A673 (cell line): ENCODE data around the gene SPNS1.

ENCODE experiments used
- CTCF ChIP-seq: fragments of 300-800, 200-600 bp; sonication (generic); conservative IDR thresholded peaks from 2 replicates; pipeline ENCODE4 v1.5.1; 2017; ENCODE audit warnings: low read depth, mild to moderate bottlenecking, antibody characterized with exemption, low read length, moderate library complexity, mixed read lengths
- EZH2 ChIP-seq: fragments of 200-600 bp; sonication (generic); IDR thresholded peaks from 2 replicates; pipeline ENCODE4 v1.6.1; 2017; ENCODE audit warnings: borderline replicate concordance, low read depth, mild to moderate bottlenecking, mixed read lengths, antibody characterized with exemption, low read length; ENCODE audit not compliant: poor library complexity, severe bottlenecking

DNA sequence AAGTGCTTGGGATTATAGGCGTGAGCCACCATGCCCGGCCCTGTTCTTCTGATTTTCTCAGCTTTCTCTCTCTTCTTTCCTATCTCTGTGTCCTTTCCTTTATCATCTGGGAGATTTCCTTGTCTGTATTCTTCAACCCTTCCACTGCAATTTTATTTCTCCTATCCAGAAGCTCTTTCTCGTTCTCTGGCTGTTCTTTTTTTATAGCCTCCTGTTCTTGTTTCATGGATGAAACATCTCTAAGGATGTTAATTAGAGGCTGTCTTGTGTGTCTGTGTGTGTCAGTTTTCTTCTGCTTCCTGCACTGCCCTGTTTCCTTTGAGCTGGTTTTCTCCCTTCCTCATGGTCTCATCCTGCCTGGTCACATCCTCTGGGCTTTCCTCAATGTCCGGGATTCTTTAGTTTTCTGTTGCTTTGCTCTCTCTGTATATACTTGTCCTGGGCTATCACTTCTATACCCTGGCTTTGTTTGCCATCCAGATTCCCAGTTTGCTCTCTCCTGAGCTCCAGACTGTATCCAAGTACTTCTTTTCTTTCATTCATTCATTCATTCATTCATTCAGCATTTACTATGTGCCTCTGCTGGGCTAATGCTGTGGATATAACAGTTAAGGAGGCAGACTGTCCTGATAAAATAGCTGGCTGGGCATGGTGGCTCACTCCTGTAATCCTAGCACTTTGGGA lies 12.7 kb downstream of the SPNS1 start:
- TF ChIP-seq CTCF (no peak), EZH2 (no peak)
